Hematopoietic multipotent progenitor cell treated with erythropoietin and hydrocortisone succinate and interleukin-3 and kit ligand, for 8 days (in vitro differentiated cells): ENCODE results near the gene IL12RB2.

ENCODE experiments used
- DNase-seq: peaks from one replicate; pipeline ENCODE4 v3.0.0-alpha.2; 2015

IL12RB2 gene

GRCh38 chr1:67307251-67308060 is at the start of gene IL12RB2:
Gene IL12RB2 (plus strand): TSS chr1:67307873. CDS start chr1:67320369, 12,496 bp downstream.
- DNase-seq: peak; percentile 32

GRCh38 chr1:67261680-67262079 is 46.0 kb upstream of the IL12RB2 start:
- DNase-seq: no peak

- DNase-seq: no peak
Measured at GRCh38 chr1:67262735-67263134, 44.9 kb upstream of the IL12RB2 start.

GRCh38 chr1:67264152-67264551 is 43.5 kb upstream of the IL12RB2 start:
- DNase-seq: no peak

- no peak for DNase-seq
Measured at GRCh38 chr1:67264899-67265298, 42.8 kb upstream of the IL12RB2 start.

- DNase-seq: no peak
Measured at GRCh38 chr1:67269061-67269460, 38.6 kb upstream of the IL12RB2 start.

- DNase-seq: no peak
Measured at GRCh38 chr1:67270541-67270940, 37.1 kb upstream of the IL12RB2 start.

GRCh38 chr1:67273591-67273990 is 34.1 kb upstream of the IL12RB2 start:
- no peak for DNase-seq

- no peak for DNase-seq
Measured at GRCh38 chr1:67274623-67275325, 32.9 kb upstream of the IL12RB2 start.

- DNase-seq: no peak
Measured at GRCh38 chr1:67280696-67281095, 27.0 kb upstream of the IL12RB2 start.

- DNase-seq: no peak
Measured at GRCh38 chr1:67281244-67281643, 26.4 kb upstream of the IL12RB2 start.

- no peak for DNase-seq
Measured at GRCh38 chr1:67285780-67286488, 21.7 kb upstream of the IL12RB2 start.

- DNase-seq: no peak
Measured at GRCh38 chr1:67290236-67290635, 17.4 kb upstream of the IL12RB2 start.

GRCh38 chr1:67294836-67295617 is 12.6 kb upstream of the IL12RB2 start:
- no peak for DNase-seq

GRCh38 chr1:67298762-67299161 is 8.9 kb upstream of the IL12RB2 start:
- DNase-seq: no peak

GRCh38 chr1:67299296-67299695 is 8.4 kb upstream of the IL12RB2 start:
- DNase-seq: no peak

- DNase-seq: no peak
Measured at GRCh38 chr1:67300561-67300960, 7.1 kb upstream of the IL12RB2 start.

GRCh38 chr1:67304023-67304422 is 3.6 kb upstream of the IL12RB2 start:
- no peak for DNase-seq

GRCh38 chr1:67306547-67306946 is 1.1 kb upstream of the IL12RB2 start:
- DNase-seq: no peak

GRCh38 chr1:67308136-67308535 is 463 bp downstream of the IL12RB2 start:
- no peak for DNase-seq

GRCh38 chr1:67312615-67313014 is 4.9 kb downstream of the IL12RB2 start:
- no peak for DNase-seq

- no peak for DNase-seq
Measured at GRCh38 chr1:67313934-67314671, 6.4 kb downstream of the IL12RB2 start.
